ENCODE results near the gene EXOC7.

GRCh38 chr17:76050538-76051467 lies 52.8 kb downstream of the EXOC7 start:
- TF ChIP-seq CTCF (IDR thresholded peaks at IDR 0.05) (no peak), ZFX (IDR thresholded peaks at IDR 0.05; ENCODE audit: borderline replicate concordance) (no peak)

Measured in 22Rv1 (cell line).